ENCODE results near the gene FREM3.

DNA sequence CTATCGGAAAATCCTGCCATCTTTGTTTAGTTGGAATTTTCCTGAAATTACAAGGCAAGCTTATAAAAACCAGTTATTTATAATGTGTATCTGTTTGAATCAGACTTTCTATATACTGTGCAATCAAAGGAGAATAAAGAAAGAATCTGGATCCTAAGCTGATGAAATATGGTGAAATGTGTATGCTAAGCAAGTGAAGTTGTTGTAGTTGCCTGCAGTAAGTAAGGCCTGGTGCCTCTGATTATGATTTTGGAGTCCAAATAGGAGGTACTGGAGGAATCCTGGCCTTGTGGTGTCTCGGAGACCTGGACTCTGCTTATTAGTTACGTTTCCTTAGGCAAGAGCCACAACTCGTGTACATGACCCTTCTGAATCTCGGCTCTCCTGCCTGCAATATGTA lies 13.1 kb upstream of the FREM3 start:
- TF ChIP-seq, protein P1, sequence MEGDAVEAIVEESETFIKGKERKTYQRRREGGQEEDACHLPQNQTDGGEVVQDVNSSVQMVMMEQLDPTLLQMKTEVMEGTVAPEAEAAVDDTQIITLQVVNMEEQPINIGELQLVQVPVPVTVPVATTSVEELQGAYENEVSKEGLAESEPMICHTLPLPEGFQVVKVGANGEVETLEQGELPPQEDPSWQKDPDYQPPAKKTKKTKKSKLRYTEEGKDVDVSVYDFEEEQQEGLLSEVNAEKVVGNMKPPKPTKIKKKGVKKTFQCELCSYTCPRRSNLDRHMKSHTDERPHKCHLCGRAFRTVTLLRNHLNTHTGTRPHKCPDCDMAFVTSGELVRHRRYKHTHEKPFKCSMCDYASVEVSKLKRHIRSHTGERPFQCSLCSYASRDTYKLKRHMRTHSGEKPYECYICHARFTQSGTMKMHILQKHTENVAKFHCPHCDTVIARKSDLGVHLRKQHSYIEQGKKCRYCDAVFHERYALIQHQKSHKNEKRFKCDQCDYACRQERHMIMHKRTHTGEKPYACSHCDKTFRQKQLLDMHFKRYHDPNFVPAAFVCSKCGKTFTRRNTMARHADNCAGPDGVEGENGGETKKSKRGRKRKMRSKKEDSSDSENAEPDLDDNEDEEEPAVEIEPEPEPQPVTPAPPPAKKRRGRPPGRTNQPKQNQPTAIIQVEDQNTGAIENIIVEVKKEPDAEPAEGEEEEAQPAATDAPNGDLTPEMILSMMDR (IDR thresholded peaks at IDR 0.05): no peak
- no peak for TF ChIP-seq POLR2A (IDR thresholded peaks at IDR 0.05)

Measured in vagina (tissue), 2 donors.